ENCODE results near the gene COLEC11.
"Not testable (repeated sequence)": the region's sequence is repeated elsewhere in the genome, so short reads cannot be mapped to it uniquely, and the experiment has no call there.

The COLEC11 gene

DNA sequence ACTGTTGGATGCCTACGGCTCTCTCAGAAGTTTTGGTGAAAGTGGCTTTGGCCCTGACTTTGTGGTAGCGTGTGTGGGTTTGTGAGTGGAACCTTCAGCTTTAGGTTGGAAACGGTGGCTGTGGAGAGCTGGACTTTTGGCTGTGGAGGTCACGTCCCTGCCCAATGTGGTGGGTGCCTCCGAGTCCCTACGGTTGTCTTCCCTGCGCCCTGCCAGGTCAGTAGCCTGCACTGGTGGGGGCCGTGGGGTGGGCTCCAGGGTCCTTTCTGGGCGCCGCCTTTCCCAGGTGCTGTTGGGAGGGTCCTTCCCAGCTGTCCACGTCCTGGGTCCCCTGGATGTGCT, 11.1 kb downstream of the COLEC11 start:
- DNase-seq (ENCODE audit: low read depth): no peak

DNA sequence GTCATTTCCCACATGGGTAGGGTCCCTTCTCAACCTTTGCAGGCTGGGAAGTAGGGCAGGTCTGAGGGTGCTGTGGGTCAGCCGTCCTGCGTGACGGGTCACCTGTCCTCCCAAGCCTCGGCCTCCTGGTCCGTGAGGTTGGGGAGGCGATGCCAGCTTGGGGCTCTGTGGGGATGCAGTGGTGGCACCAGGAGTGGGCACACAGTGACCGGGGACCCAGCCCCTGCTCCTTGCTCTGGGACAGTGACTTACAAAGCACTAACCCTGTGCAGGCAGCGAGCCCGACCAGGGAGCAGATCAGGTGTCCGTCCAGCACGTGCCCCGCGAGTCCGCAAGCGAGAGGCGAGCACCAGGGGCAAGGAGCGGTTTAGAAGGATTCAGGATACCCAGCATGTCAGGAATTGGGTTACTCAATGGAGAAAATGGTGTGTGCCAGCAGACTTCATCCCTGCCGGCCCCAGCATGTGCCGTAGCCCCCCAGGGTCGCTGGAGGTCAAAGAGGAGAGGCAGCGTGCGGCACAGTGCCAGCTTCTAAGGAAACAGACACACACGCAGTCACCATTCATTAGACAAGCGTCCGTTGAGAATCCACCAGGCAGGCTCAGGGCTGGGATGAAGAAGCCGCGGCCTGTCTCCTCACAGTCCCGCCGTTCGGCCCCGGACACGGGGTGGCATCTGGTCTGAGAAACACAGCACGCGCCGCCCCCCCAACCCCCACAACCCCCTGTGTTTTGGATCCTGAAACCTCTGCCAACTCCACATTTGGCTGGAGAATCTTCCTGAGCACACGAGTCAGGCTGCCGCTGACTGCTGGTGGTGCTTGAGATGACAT, 11.7 kb downstream of the COLEC11 start:
- no peak for DNase-seq (ENCODE audit: low read depth)

GRCh38 chr2:3608373-3609278, 13.7 kb downstream of the COLEC11 start:
- DNase-seq (ENCODE audit: low read depth): no peak

GRCh38 chr2:3609279-3609673, 14.4 kb downstream of the COLEC11 start:
- not testable (repeated sequence) for DNase-seq (ENCODE audit: low read depth)

- DNase-seq (ENCODE audit: low read depth): no peak
These were observed 15.5 kb downstream of the COLEC11 start for GRCh38 chr2:3610415-3610814.

GRCh38 chr2:3610881-3611505, 16.1 kb downstream of the COLEC11 start:
- DNase-seq (ENCODE audit: low read depth): no peak

DNA sequence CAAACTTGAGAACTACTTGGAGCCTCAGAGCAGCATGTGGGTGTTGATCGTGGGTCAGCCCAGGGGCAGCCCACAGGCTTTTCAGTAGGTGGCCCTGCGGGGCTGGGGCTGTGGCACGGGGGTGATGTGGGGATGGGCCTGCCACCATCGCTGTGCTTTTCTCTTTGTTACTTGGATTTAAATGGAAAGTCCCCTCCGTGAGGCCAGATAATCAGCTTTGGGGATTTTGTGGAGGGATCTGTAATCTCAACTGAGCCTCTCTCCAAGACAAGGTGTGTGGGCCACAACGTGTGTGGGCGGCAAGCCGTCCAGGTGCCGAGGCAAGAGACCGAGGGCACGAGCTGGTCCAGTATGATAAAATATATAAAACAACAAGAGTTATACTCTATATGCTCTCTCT, 16.7 kb downstream of the COLEC11 start:
- no peak for DNase-seq (ENCODE audit: low read depth)

- no peak for DNase-seq (ENCODE audit: low read depth)
These were observed 18.0 kb downstream of the COLEC11 start for GRCh38 chr2:3612639-3613523.

DNA sequence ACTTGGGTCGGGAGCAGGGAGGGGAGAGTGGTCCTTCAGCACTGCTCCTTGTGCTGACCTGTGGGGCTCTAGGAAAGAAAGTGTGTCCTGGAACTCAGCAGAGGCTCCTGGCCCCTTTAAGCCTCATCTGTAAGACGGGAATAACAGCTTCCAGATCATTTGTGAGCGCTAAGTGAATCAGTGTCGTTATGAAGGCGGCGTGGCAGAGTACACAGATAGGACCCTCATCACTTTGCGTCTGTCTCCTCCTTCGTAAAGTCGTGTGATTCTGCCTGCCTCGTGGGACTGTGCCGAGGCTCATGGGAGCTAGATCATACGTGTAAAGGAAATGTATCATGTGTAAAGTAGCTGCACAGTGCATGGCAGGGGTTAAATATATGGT, 18.6 kb downstream of the COLEC11 start:
- no peak for DNase-seq (ENCODE audit: low read depth)

- DNase-seq (ENCODE audit: low read depth): not testable (repeated sequence)
These were observed 19.8 kb downstream of the COLEC11 start for GRCh38 chr2:3614743-3615142.

GRCh38 chr2:3615541-3616200, 20.8 kb downstream of the COLEC11 start:
- DNase-seq (ENCODE audit: low read depth): not testable (repeated sequence)

- not testable (repeated sequence) for DNase-seq (ENCODE audit: low read depth)
These were observed 21.7 kb downstream of the COLEC11 start for GRCh38 chr2:3616435-3617197.

- no peak for DNase-seq (ENCODE audit: low read depth)
These were observed 22.4 kb downstream of the COLEC11 start for GRCh38 chr2:3617198-3617890.

DNA sequence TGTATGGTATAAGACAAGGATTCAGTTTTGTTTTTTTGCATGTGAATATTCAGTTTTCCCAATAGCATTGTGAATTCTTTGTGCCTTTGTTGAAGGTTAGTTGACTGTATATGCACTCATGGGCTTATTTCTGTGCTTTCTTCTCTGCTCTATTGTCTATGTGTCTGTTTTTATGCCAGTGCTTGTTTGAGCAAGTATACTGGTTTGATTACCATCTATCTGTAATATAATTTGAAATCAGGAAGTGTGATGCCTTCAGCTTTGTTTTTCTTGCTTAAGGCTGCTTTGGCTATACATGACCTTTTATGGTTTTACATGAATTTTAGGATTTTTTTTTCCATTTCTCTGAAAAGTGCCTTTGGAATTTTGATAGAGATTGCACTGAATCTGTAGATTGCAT, 23.5 kb downstream of the COLEC11 start:
- DNase-seq (ENCODE audit: low read depth): no peak

GRCh38 chr2:3619033-3619432, 24.1 kb downstream of the COLEC11 start:
- no peak for DNase-seq (ENCODE audit: low read depth)

DNA sequence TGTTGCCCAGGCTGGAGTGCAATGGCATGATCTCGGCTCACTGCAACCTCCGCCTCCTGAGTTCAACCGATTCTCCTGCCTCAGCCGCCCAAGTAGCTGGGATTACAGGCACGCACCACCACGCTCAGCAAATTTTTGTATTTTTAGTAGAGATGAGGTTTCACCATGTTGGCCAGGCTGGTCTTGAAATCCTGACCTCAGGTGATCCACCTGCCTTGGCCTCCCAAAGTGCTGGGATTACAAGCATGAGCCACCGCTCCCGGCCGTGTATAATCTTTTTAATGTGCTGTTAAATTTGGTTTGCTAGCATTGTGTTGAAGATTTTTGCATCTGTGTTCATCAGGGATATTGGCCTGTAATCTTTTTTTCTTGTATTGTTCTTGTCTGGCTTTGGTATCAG, 24.7 kb downstream of the COLEC11 start:
- DNase-seq (ENCODE audit: low read depth): not testable (repeated sequence)

- no peak for DNase-seq (ENCODE audit: low read depth)
These were observed 25.9 kb downstream of the COLEC11 start for GRCh38 chr2:3620834-3621233.

- no peak for DNase-seq (ENCODE audit: low read depth)
These were observed 28.1 kb downstream of the COLEC11 start for GRCh38 chr2:3622967-3623366.

GRCh38 chr2:3624059-3624794, 29.3 kb downstream of the COLEC11 start:
- no peak for DNase-seq (ENCODE audit: low read depth)
